Left lobe of liver (tissue), 2 donors: ENCODE data around the gene AK8. TPM values are rescaled to one million over a fixed set of nuclear protein-coding genes. Genes with fewer than 3 reads are reported as not detected.

Experiments used
- ATAC-seq: fragments of 200-7000 bp; cut with Tn5 transposase; one replicate; pipeline ENCODE4 v1.9.1; 2020; ENCODE audit warnings: mild to moderate bottlenecking, moderate library complexity
- DNase-seq: peaks from one replicate; pipeline ENCODE4 v3.0.0-alpha.2; 2020; ENCODE audit warnings: low spot score
- total RNA-seq: library from RNA; stranded (reverse); gene quantifications from one replicate; pipeline ENCODE4 v1.2.1, GENCODE V29; 2021
- donor health status: DM: no; HTN: no; CAD: no; lungs with moderate emphysema.
- donor health status: DM: no; HTN: yes; CAD: no.

Gene AK8, protein sequence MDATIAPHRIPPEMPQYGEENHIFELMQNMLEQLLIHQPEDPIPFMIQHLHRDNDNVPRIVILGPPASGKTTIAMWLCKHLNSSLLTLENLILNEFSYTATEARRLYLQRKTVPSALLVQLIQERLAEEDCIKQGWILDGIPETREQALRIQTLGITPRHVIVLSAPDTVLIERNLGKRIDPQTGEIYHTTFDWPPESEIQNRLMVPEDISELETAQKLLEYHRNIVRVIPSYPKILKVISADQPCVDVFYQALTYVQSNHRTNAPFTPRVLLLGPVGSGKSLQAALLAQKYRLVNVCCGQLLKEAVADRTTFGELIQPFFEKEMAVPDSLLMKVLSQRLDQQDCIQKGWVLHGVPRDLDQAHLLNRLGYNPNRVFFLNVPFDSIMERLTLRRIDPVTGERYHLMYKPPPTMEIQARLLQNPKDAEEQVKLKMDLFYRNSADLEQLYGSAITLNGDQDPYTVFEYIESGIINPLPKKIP
- total RNA-seq, result not detected

DNA sequence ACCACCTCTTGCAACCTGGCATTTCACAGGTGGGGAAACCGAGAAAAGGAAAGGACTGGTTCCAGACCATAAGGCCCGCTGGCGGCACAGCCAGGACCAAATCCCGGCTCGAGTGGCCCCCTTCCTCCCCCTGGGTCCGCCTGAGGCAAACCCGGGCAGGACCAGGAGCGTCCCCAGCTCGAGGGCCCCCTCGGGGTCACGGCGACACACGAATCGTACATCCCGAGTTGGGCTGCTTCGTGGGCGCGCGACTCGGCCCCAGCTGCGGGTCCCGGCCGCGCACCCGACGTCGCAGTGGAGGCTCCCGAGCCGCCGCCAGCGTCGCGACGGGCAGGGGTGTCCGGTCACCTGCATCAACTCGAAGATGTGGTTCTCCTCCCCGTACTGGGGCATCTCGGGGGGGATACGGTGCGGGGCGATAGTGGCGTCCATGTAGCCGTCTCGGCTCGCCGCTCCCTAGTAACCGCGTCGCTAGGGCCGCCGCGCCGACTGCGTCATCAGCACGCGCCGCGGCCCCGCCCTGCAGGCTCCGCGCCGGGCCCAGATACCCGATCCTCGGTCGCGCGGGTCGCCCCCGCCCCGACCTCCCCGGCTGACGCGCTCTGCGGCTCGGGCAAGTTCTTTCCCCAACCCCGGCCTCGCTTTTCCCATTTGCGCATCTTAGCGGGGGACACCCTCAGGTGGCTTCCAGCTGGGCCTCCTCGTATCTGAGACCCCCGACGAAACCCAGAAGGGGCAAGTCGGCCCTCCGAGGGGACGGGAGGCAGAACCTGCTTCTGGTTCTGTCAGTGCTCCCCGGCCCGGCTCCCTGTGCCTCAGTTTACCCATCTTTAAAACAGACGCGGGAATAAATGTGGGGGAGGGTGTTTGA, at the start of gene AK8:
TSS of gene AK8 (minus strand) at position 461 of the 871 bp plus-strand sequence. CDS start at position 432, 29 bp downstream.
- ATAC-seq (peak; percentile 92), DNase-seq (peak; percentile 72)

GRCh38 chr9:132927704-132928103, 49.6 kb upstream of the AK8 start:
- no peak for ATAC-seq
- DNase-seq, result no peak

DNA sequence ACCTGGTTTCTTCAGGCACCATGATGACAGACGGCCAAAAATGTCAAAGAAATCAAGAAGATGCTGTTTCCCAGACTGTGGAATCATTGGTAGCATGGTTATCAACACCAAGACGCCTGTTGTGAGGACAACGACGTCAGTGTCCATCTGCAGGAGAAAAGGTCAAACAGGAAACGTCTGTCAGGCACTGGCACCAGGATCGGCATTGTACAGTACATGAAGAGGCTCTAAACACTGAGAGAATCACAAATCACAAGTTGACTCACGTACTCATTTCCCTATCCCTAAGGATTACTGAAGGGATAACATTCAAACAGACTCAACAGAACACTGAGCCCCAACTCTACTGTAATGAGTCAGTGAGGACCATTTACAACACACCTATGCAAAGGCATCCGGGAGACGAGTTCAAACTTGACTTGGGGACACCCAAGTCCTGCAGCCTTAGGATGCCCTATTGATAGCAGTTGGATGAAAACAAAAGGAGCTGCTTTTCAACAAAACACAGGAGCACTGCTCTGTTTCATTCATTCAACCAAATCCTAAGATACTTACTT, 45.3 kb upstream of the AK8 start:
- no peak for DNase-seq
- ATAC-seq, result no peak

DNA sequence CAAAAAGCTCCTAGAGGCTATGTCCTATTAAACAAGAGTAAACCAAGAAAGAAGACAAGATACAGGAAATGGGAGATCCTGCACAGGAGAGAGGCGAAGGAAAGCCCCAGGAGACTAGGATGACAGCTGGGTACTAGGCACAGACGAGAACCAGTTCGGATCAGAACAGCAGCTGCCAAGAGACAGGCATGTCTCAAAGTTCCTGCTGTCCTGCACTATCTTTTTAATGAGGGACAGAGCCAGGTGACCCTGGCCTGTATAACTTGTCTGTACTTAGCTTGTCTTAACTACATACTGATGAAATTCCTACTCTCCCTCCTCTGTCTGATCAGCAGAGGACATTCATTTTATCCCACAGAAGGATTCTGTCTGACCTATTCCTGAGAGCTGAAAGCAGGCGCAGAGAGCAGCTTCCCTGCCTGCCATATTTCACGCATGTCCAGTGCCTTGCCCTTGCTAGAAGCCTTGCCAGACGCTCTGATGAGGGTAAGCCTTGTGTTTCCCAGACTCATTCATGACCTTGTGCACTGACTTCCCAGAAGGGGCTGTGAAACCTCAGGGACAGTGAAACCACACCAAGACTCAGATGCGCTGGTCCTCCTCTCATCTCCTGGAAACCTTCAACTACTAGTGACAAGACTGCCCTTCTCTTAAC, 41.7 kb upstream of the AK8 start:
- ATAC-seq (no peak), DNase-seq (no peak)

GRCh38 chr9:132914924-132915323, 36.8 kb upstream of the AK8 start:
- DNase-seq, result no peak
- ATAC-seq, result no peak

- DNase-seq (no peak), ATAC-seq (no peak)
Measured at GRCh38 chr9:132912131-132912530, 34.0 kb upstream of the AK8 start.

DNA sequence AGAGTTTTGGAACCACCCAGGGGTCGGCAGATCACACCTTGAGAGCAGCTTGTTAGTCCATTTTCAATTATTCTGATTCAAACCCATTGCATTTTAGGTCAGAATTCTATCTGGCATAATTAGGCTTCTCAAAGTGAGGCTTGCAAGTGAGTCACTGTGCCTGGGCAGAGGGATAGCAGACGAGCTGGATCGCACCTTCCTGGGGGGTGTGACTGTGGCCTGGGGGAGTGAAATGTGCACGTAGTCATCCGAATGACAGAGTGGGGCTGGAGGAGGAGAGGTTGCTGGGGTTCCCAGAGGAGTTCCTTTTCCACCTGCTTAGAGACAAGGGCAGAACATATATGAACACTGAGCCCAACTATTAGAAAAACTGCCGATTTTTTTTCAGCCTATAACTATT, 32.3 kb upstream of the AK8 start:
- ATAC-seq (no peak), DNase-seq (no peak)

DNA sequence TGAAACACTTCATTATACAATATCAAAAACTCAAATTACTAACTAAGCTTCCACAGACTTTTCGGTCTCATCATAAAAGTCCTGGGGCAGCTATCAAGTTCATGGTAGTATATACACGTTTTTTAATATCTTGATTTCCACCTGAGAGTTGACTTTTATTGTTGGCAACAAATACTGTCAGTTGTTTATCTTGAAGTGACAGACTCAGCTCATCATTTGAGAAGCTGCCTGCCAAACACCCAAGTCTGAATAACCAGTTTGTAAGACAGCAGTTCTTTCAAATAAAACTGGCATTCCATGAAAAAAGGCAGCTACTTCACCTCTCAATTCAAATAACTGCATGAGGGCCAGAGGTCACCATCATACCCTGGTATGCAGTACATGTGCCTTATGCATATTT, 31.2 kb upstream of the AK8 start:
- ATAC-seq (no peak), DNase-seq (no peak)

GRCh38 chr9:132908635-132909034, 30.6 kb upstream of the AK8 start:
- no peak for ATAC-seq

DNA sequence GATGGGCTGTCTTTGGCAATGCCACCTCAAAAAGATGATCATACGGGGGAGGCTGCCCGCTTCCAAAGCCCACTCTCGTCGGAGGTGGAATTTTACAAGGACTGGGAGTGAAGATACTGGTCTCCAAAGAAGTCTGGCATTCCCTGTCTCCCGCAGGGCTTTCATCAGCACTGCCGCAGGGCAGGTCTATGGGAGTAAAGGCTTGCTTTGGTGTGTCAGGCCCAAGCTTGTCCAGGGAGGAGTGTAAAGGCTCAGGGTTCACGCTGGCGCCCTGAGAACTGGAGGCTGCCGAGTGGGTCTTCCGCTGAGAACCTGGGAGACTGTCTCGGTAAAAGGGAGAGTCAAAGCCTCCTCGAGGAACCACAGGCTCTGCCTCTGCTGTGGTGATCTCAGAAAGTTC, 27.6 kb upstream of the AK8 start:
- ATAC-seq, result no peak
- DNase-seq, result no peak

More at GRCh38 chr9:132908635-132909034, 30.6 kb upstream of the AK8 start:
- no peak for DNase-seq

DNA sequence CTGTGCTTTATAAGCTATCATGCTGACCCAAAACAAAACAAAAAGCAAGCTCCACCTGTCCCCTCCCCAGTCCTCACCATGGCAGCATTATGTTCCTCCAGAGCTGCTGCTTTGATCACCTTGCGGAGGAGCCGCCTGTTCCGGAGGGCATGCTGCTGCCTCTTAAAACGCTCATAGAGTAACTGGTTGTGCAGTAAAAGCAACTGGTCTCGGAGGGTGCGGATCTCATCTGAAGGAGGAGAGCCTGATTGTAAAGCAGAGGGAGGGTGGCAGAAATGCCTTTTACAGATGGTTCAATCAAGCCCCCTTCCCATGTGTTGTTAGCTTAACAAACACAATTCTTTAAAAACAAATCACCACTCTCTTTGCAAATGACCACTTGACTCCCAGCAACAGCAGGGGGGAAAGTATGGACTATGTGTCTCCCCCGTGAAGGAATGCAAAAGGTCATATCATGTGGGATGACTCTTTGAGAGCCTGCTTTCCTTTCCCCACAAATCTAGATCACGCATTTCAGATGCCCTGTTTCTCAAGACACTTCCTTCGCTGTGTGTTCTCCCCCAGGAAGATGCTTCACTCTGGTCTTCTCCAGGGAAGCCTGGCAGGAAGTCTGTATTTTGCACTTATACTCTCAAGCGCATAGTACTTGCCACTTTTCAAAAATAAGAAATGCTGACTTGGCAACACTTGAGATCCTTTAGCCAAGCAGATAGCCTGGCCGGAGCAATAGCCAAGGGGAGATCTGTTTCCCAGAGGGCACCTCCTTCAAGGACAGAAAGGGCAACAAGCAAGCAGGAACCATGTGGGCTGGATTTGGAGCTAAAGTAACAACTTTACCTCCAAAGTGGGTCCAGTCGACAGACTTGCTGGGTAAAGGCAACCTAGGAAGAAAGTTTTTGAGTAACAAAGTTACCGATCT, 25.7 kb upstream of the AK8 start:
- DNase-seq (no peak), ATAC-seq (no peak)

DNA sequence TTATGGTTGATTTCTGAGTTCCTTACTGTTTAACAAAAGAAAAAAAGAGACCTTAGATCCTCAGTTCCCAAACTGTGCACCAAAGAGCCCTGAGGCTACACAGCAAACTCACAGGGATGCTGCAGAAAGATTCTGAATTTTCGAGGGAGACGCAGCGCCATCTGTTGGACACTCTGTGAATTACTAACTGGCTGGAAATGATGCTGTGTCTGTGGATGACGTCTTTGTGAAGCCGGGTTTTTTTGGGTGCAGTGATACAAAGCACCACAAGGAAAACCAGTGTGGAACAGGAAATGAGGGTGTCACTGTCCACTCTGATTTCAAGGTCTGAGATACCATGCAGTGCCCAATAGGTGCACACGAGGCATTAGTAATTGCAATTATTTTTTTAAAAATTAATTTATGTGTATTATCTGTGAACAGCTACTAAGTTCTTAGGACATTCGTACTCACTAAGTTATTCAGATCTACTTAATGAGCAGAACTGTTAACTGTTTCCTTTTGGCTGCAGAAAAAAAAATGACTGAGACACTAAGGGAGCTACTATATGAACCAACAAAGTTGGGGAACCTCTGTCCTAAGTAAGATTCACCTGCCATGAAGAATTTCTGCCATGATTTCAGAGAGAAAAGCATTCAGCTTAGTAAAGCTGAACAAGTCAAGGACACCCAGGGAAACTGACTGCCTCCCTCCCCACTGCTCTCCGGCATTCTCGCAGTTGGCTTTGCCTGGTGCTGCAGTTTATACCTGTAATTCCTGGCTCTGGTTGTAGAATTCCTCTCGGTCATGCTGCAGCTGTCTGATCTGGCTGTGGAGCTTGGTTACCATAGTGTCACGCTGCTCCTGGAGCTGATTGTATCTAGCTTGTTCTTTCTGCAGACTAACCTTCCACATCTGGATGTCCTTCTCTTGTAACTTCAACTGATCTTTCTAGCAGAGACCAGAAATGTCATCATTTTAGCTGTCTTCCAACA, 24.1 kb upstream of the AK8 start:
- DNase-seq (peak; percentile 55), ATAC-seq (peak; percentile 93)

DNA sequence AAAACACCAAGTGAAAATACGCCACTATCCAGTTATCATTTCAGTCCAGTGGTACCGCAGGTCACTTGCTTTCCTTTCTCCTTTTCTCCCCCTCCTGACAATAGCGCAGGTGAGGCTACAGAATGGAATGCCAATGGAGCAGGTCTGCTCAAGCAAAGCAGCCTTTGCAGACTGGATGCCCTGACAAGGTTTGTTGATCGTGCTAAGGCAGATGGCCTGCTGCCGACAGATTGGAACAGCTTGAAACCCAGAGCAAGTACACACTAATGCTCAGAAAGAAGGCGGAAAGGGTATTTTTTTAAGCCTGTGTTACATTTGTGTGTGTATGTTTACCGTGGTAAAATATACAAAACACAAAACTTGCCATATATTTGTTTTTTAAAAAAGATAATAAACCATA, 20.0 kb upstream of the AK8 start:
- DNase-seq, result no peak
- no peak for ATAC-seq

- DNase-seq, result no peak
- ATAC-seq, result no peak
Measured at GRCh38 chr9:132896906-132897305, 18.8 kb upstream of the AK8 start.

DNA sequence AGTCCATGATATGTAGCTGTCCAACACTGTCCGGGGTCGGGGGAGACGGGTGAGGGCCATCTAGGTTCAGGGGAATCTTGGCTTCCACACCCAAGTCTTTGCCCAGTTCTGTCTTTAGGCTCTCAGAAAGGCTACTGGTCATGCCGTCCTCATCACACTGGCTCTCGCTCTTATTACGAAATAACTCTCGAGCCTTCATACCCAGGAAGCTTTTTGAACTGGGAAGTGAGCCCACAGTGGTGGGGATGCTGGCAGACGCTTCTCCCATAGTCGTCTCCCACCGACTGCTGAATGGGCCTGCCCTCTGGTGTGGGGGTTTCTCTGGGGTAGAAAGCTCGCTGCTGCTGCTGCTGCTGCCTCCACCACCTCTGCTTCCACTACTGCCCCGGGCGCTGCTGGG, 18.2 kb upstream of the AK8 start:
- ATAC-seq, result no peak
- DNase-seq, result no peak

GRCh38 chr9:132894862-132895835, 17.1 kb upstream of the AK8 start:
- DNase-seq (no peak), ATAC-seq (no peak)

DNA sequence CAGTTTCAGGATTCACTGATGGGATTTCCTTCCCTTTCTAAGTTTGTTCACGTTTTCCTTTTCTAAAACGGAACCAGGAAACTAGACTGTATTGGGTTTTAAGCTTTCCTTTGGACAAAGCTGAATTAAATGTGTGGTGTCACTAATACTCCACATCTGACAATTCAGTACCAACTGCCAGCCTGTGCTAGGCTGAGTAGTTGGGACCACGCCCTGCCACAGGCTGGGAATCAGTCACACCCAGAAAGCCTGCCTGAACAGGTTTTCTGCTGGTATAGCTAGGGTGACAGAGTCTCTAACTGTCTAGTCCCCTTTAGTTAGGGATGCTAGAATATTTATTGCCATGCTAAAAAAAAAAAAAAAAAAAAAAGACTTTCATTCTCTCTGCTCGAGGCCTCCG, 16.3 kb upstream of the AK8 start:
- ATAC-seq, result no peak
- DNase-seq, result no peak

GRCh38 chr9:132892400-132892799, 14.3 kb upstream of the AK8 start:
- ATAC-seq (no peak), DNase-seq (no peak)
